DOHH2 (cell line): ENCODE data around the gene KRT12.

Source experiments
- H3F3A ChIP-seq: fragments of 200-600 bp; sonication (generic), shearing (Covaris generic); 2 replicates; pipeline ENCODE4 v1.6.0; 2016; ENCODE audit warnings: antibody characterized with exemption, mild to moderate bottlenecking; ENCODE audit not compliant: control insufficient read depth, insufficient read depth
- H3K27ac ChIP-seq: fragments of 200-600 bp; sonication (generic); 2 replicates; pipeline ENCODE4 v1.5.1; 2014; ENCODE audit warnings: low read depth, mild to moderate bottlenecking, low read length, moderate library complexity
- H3K27me3 ChIP-seq: fragments of 200-600 bp; sonication (generic); 2 replicates; pipeline ENCODE4 v1.6.1; 2014; ENCODE audit warnings: mild to moderate bottlenecking, low read length, mixed read lengths; ENCODE audit not compliant: control insufficient read depth
- H3K36me3 ChIP-seq: fragments of 200-600 bp; sonication (generic); 2 replicates; pipeline ENCODE4 v1.6.1; 2014; ENCODE audit warnings: mild to moderate bottlenecking, low read length, moderate library complexity, mixed read lengths; ENCODE audit not compliant: control insufficient read depth
- H3K4me1 ChIP-seq: fragments of 200-600 bp; sonication (generic); 2 replicates; pipeline ENCODE4 v1.6.1; 2014; ENCODE audit warnings: mild to moderate bottlenecking, low read length, mixed read lengths; ENCODE audit not compliant: control insufficient read depth
- H3K4me2 ChIP-seq: fragments of 200-600 bp; sonication (generic); 2 replicates; pipeline ENCODE4 v1.6.0; 2014; ENCODE audit warnings: mild to moderate bottlenecking, low read length, moderate library complexity
- H3K4me3 ChIP-seq: fragments of 200-600 bp; sonication (generic); 2 replicates; pipeline ENCODE4 v1.5.1; 2014; ENCODE audit warnings: mild to moderate bottlenecking, low read length, mixed read lengths
- H3K79me2 ChIP-seq: fragments of 200-600 bp; sonication (generic); 2 replicates; pipeline ENCODE4 v1.6.1; 2014; ENCODE audit warnings: mild to moderate bottlenecking, low read length, mixed read lengths; ENCODE audit not compliant: control insufficient read depth
- H3K9me2 ChIP-seq: fragments of 200-600 bp; sonication (generic); replicated peaks from 2 replicates; pipeline ENCODE4 v1.6.1; 2014; ENCODE audit warnings: mild to moderate bottlenecking, low read length, mixed read lengths; ENCODE audit not compliant: control insufficient read depth
- H3K9me3 ChIP-seq: fragments of 200-600 bp; sonication (generic); 2 replicates; pipeline ENCODE4 v1.6.1; 2014; ENCODE audit warnings: antibody characterized with exemption, low read length, mixed read lengths; ENCODE audit not compliant: control insufficient read depth, insufficient read depth
- H4K20me1 ChIP-seq: fragments of 200-600 bp; sonication (generic); 2 replicates; pipeline ENCODE4 v1.6.0; 2014; ENCODE audit warnings: low read depth, mild to moderate bottlenecking, antibody characterized with exemption, low read length, moderate library complexity; ENCODE audit not compliant: control insufficient read depth, insufficient read depth
- CTCF ChIP-seq: fragments of 200-600 bp; sonication (generic); IDR thresholded peaks from one replicate; pipeline ENCODE4 v1.5.1; 2014; ENCODE audit warnings: antibody characterized with exemption, mild to moderate bottlenecking, low read depth, low read length; ENCODE audit not compliant: poor library complexity, severe bottlenecking
- EZH2phosphoT487 ChIP-seq: fragments of 200-600 bp; sonication (generic); IDR thresholded peaks from 2 replicates; pipeline ENCODE4 v1.6.1; 2017; ENCODE audit warnings: borderline replicate concordance, mild to moderate bottlenecking, antibody characterized with exemption, low read length, moderate library complexity, mixed read lengths

Gene KRT12

GRCh38 chr17:40821536-40821935 is 45.5 kb downstream of the KRT12 start:
- H3K36me3 ChIP-seq: peaks cover 29% of the 10 kb centered on the region
- H3K27me3 ChIP-seq: no peaks in the 10 kb centered on the region
- H3K9me3 ChIP-seq: no peaks in the 10 kb centered on the region
- no peaks in the 10 kb centered on the region for H3K9me2 ChIP-seq
- H3K27ac ChIP-seq: no peak overlapping the region
- no peak for TF ChIP-seq CTCF
- no peak for TF ChIP-seq EZH2phosphoT487
- H3K4me3 ChIP-seq: no peak overlapping the region
- peaks cover 29% of the 10 kb centered on the region for H3F3A ChIP-seq
- H3K4me2 ChIP-seq: no peak overlapping the region
- peaks cover 30% of the 10 kb centered on the region for H3K79me2 ChIP-seq
- H3K4me1 ChIP-seq: peaks cover 17% of the 10 kb centered on the region
- H4K20me1 ChIP-seq: no peaks in the 10 kb centered on the region

- H3K36me3 ChIP-seq: peaks cover 29% of the 10 kb centered on the region
- no peak overlapping the region for H3K27ac ChIP-seq
- peaks cover 17% of the 10 kb centered on the region for H3K4me1 ChIP-seq
- peaks cover 31% of the 10 kb centered on the region for H3F3A ChIP-seq
- peak overlapping the region; percentile 82 for H3K4me3 ChIP-seq
- no peaks in the 10 kb centered on the region for H3K9me3 ChIP-seq
- peaks cover 23% of the 10 kb centered on the region for H3K79me2 ChIP-seq
- TF ChIP-seq CTCF: no peak
- no peak for TF ChIP-seq EZH2phosphoT487
- no peaks in the 10 kb centered on the region for H3K27me3 ChIP-seq
- no peaks in the 10 kb centered on the region for H4K20me1 ChIP-seq
- H3K4me2 ChIP-seq: peak overlapping the region; percentile 65
- H3K9me2 ChIP-seq: no peaks in the 10 kb centered on the region
Measured at GRCh38 chr17:40820228-40820838, 46.7 kb downstream of the KRT12 start.

- H3K9me2 ChIP-seq: no peaks in the 10 kb centered on the region
- H3K36me3 ChIP-seq: peaks cover 29% of the 10 kb centered on the region
- H4K20me1 ChIP-seq: no peaks in the 10 kb centered on the region
- H3K9me3 ChIP-seq: no peaks in the 10 kb centered on the region
- H3F3A ChIP-seq: peaks cover 31% of the 10 kb centered on the region
- H3K4me3 ChIP-seq: peak overlapping the region; percentile 82
- H3K27me3 ChIP-seq: no peaks in the 10 kb centered on the region
- H3K4me1 ChIP-seq: peaks cover 17% of the 10 kb centered on the region
- H3K27ac ChIP-seq: peak overlapping the region; percentile 71
- TF ChIP-seq CTCF: no peak
- TF ChIP-seq EZH2phosphoT487: no peak
- peak overlapping the region; percentile 65 for H3K4me2 ChIP-seq
- peaks cover 23% of the 10 kb centered on the region for H3K79me2 ChIP-seq
Measured at GRCh38 chr17:40819528-40820125, 47.4 kb downstream of the KRT12 start.
